Gastrocnemius medialis (tissue), 4 donors: ENCODE results near the gene LRRC4C.

ENCODE experiments used
- CTCF ChIP-seq, 5 experiments: fragments of 450-650 bp in 3 of 5; fragments of 200-600 bp in 2 of 5; sonication (generic) in 2 of 5; IDR thresholded peaks in 4 of 5; conservative IDR thresholded peaks in 1 of 5; 1 replicate in 4 of 5; 2 replicates in 1 of 5; pipeline ENCODE4 v1.5.1; 2016 to 2019; ENCODE audit warnings: antibody characterized with exemption in 5 of 5, mild to moderate bottlenecking in 3 of 5, moderate library complexity in 3 of 5
- POLR2A ChIP-seq, 2 donors: fragments of 450-650 bp; IDR thresholded peaks; one replicate each; pipeline ENCODE4 v1.6.1; 2017; ENCODE audit warnings: antibody characterized with exemption in 2 of 2, mild to moderate bottlenecking in 2 of 2, moderate library complexity in 2 of 2

GRCh38 chr11:41384329-41384728, 75.1 kb downstream of the LRRC4C start:
- TF ChIP-seq CTCF (IDR thresholded peaks at IDR 0.05 in 4 of 5, conservative IDR thresholded peaks at IDR 0.05 in 1 of 5) (no peak), POLR2A (IDR thresholded peaks at IDR 0.05) (no peak)
